Caco-2 (cell line): Measurements from ENCODE around the gene CRIP1. TPM values are rescaled to one million over a fixed set of nuclear protein-coding genes. Genes with fewer than 3 reads are reported as not detected.

Source experiments
- BruUV-seq: library from RNA; stranded (reverse); fragments of 400-500 nt; replicated peaks from 2 replicates; lab custom pipeline; 2021; lab: Mats Ljungman, UMichigan
- CTCF ChIA-PET: fragments of 300-600 bp; sonication (Branson Sonifier 250); formaldehyde crosslinking; loops from one replicate; lab custom pipeline; 2022; ENCODE audit warnings: antibody characterized with exemption; lab: Charles Lee
- POLR2A ChIA-PET: fragments of 300-600 bp; sonication (Branson Sonifier 250); formaldehyde crosslinking; loops from one replicate; lab custom pipeline; 2022; ENCODE audit warnings: antibody characterized with exemption; lab: Charles Lee
- DNase-seq, 2 experiments: peaks; one replicate each; pipeline versions ENCODE4 v3.0.0 to v3.0.0-alpha.2; 2020 to 2022
- H3K27me3 ChIP-seq: replicated peaks from 2 replicates; pipeline ENCODE4 v1.6.0; 2011; ENCODE audit warnings: low read length; ENCODE audit not compliant: control insufficient read depth, insufficient read depth
- H3K36me3 ChIP-seq: 2 replicates; pipeline ENCODE4 v1.5.1; 2011; ENCODE audit warnings: low read length; ENCODE audit not compliant: control insufficient read depth, insufficient read depth
- H3K4me1 ChIP-seq: fragments of 250-450 bp; sonication (Bioruptor Pico); 2 replicates; pipeline ENCODE4 v1.5.1; 2020; ENCODE audit warnings: mild to moderate bottlenecking
- H3K4me3 ChIP-seq: 2 replicates; pipeline ENCODE4 v1.5.1; 2011; ENCODE audit warnings: low read depth, mild to moderate bottlenecking, control low read depth, low read length
- H3K9me3 ChIP-seq: fragments of 250-450 bp; sonication (Bioruptor Pico); 2 replicates; pipeline ENCODE4 v1.5.1; 2020; ENCODE audit warnings: mild to moderate bottlenecking, moderate library complexity
- H3K27ac Mint-ChIP-seq: one replicate; pipeline ENCODE4 v1.8.0; 2022; ENCODE audit warnings: mixed read lengths; ENCODE audit not compliant: unreplicated experiment
- H3K27me3 Mint-ChIP-seq: one replicate; pipeline ENCODE4 v1.8.0; 2022; ENCODE audit warnings: mixed read lengths; ENCODE audit not compliant: insufficient read depth, unreplicated experiment
- H3K36me3 Mint-ChIP-seq: one replicate; pipeline ENCODE4 v1.8.0; 2022; ENCODE audit warnings: mild to moderate bottlenecking, mixed read lengths; ENCODE audit not compliant: insufficient read depth, unreplicated experiment
- H3K4me1 Mint-ChIP-seq: one replicate; pipeline ENCODE4 v1.8.0; 2022; ENCODE audit warnings: low read depth, mixed read lengths; ENCODE audit not compliant: unreplicated experiment
- H3K4me3 Mint-ChIP-seq: one replicate; pipeline ENCODE4 v1.8.0; 2022; ENCODE audit warnings: mild to moderate bottlenecking, moderate library complexity, mixed read lengths; ENCODE audit not compliant: unreplicated experiment
- H3K9me3 Mint-ChIP-seq: one replicate; pipeline ENCODE4 v1.8.0; 2022; ENCODE audit warnings: mixed read lengths; ENCODE audit not compliant: unreplicated experiment
- CTCF ChIP-seq, 2 experiments: fragments of 200-600 bp in 1 of 2; IDR thresholded peaks; 1 replicate in 1 of 2; 2 replicates in 1 of 2; pipeline versions ENCODE4 v1.5.1 to v1.8.0; 2011 to 2022; ENCODE audit warnings: antibody characterized with exemption in 1 of 2, control low read depth in 1 of 2, inconsistent platforms in 1 of 2, low read depth in 1 of 2, low read length in 1 of 2, mild to moderate bottlenecking in 1 of 2, moderate library complexity in 1 of 2; ENCODE audit not compliant: insufficient read depth in 1 of 2, severe bottlenecking in 1 of 2, unreplicated experiment in 1 of 2
- intact Hi-C: fragments of 100-400 bp; cut with micrococcal nuclease; formaldehyde crosslinking; loops from one replicate; pipeline ENCODE4 v1.10.0; 2022; ENCODE audit not compliant: unreplicated experiment
- total RNA-seq: library from RNA; stranded (reverse); gene quantifications from 2 replicates; pipeline ENCODE4 v1.2.3, GENCODE V29; 2022

CRIP1 gene
- total RNA-seq, 1 experiment from 2014 or later, result 75.1 TPM

GRCh38 chr14:105530285-105531087 is 43.8 kb downstream of the CRIP1 start:
- TF ChIP-seq CTCF (IDR thresholded peaks at IDR 0.05; ENCODE audit: insufficient read depth in 1 of 2, low read depth in 1 of 2, low read length in 1 of 2, severe bottlenecking in 1 of 2, unreplicated experiment in 1 of 2), result no peak
- H3K9me3 ChIP-seq, result no peaks in the 10 kb centered on the region
- H3K4me3 ChIP-seq, result no peak overlapping the region
- Mint-ChIP-seq H3K27me3 (peaks cover 6% of the 10 kb centered on the region), H3K27ac (no peak overlapping the region), H3K4me1 (no peaks in the 10 kb centered on the region), H3K4me3 (no peak overlapping the region), H3K36me3 (peaks cover 4% of the 10 kb centered on the region), H3K9me3 (no peaks in the 10 kb centered on the region)
- no TSS peak for BruUV-seq
- peaks cover 12% of the 10 kb centered on the region for H3K4me1 ChIP-seq
- no peak for DNase-seq
- no peaks in the 10 kb centered on the region for H3K36me3 ChIP-seq
- POLR2A ChIA-PET, result no interaction called here
- intact Hi-C loops, result no loop called here
- no peaks in the 10 kb centered on the region for H3K27me3 ChIP-seq
- CTCF ChIA-PET, result no interaction called here

GRCh38 chr14:105531088-105531893 is 44.6 kb downstream of the CRIP1 start:
- Histone ChIP-seq H3K36me3 (no peaks in the 10 kb centered on the region), H3K4me1 (peaks cover 8% of the 10 kb centered on the region; the same call in 1 of the 2 replicates), H3K27me3 (no peaks in the 10 kb centered on the region), H3K4me3 (no peak overlapping the region), H3K9me3 (no peaks in the 10 kb centered on the region)
- Mint-ChIP-seq H3K4me1 (no peaks in the 10 kb centered on the region), H3K36me3 (no peaks in the 10 kb centered on the region), H3K27ac (no peak overlapping the region), H3K9me3 (no peaks in the 10 kb centered on the region), H3K4me3 (no peak overlapping the region), H3K27me3 (peaks cover 3% of the 10 kb centered on the region)
- POLR2A ChIA-PET, result no interaction called here
- CTCF ChIA-PET, result interaction anchor here (0.5 to 1.1 kb wide), 2 partner anchors 50 to 51 kb away, joined by 4 to 5 read pairs; no protein-coding TSS in a partner anchor
- intact Hi-C loops, result no loop called here
- BruUV-seq, result no TSS peak
- TF ChIP-seq CTCF (IDR thresholded peaks at IDR 0.05; ENCODE audit: insufficient read depth in 1 of 2, low read depth in 1 of 2, low read length in 1 of 2, severe bottlenecking in 1 of 2, unreplicated experiment in 1 of 2), result no peak
- DNase-seq, result no peak

GRCh38 chr14:105531894-105532623 is 45.4 kb downstream of the CRIP1 start:
- TF ChIP-seq CTCF (IDR thresholded peaks at IDR 0.05; ENCODE audit: insufficient read depth in 1 of 2, low read depth in 1 of 2, low read length in 1 of 2, severe bottlenecking in 1 of 2, unreplicated experiment in 1 of 2), result no peak
- POLR2A ChIA-PET, result no interaction called here
- H3K36me3 Mint-ChIP-seq, result no peaks in the 10 kb centered on the region
- no TSS peak for BruUV-seq
- CTCF ChIA-PET, result interaction anchor here (0.5 to 1.1 kb wide), 3 partner anchors 12 to 178 kb away, joined by 3 to 5 read pairs (median 4); no protein-coding TSS in a partner anchor
- H3K4me1 Mint-ChIP-seq, result no peaks in the 10 kb centered on the region
- no peaks in the 10 kb centered on the region for H3K9me3 ChIP-seq
- no peaks in the 10 kb centered on the region for H3K9me3 Mint-ChIP-seq
- no peaks in the 10 kb centered on the region for H3K36me3 ChIP-seq
- intact Hi-C loops, result no loop called here
- H3K27me3 Mint-ChIP-seq, result peaks cover 6% of the 10 kb centered on the region
- no peak for DNase-seq
- H3K27me3 ChIP-seq, result no peaks in the 10 kb centered on the region
- no peak overlapping the region for H3K4me3 Mint-ChIP-seq
- H3K4me1 ChIP-seq, result peaks cover 5% of the 10 kb centered on the region; the same call in 1 of the 2 replicates
- no peak overlapping the region for H3K27ac Mint-ChIP-seq
- no peak overlapping the region for H3K4me3 ChIP-seq
